ENCODE measurements around the gene TMEM179. TPM values are rescaled to one million over a fixed set of nuclear protein-coding genes. Genes with fewer than 3 reads are reported as not detected.

The TMEM179 gene
- total RNA-seq, 4 donors from 2014 or later, result not detected

DNA sequence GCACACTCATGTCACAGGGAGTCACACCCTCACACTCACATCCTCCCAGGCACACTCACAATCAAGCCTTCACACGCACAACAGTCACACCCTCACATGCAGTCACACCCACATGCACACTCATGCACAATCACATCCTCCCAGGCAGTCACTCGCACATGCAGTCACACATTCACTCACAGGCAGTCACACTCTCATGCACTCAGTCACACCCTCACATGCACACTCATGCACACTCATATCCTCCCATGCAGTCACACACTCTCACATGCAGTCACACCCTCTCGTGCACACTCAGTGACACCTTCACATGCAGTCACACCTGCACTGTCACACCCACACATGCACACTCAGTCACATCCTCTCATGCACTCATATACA lies 12.3 kb downstream of the TMEM179 start:
- Histone ChIP-seq H3K27ac (no peak overlapping the region), H3K27me3 (peaks cover 0 to 71% (median 0%) of the 10 kb centered on the region in 4 donors), H3K36me3 (no peaks in the 10 kb centered on the region), H3K4me3 (no peak overlapping the region), H3K4me1 (no peaks in the 10 kb centered on the region), H3K9me3 (no peaks in the 10 kb centered on the region)
- DNase-seq, result no peak
- no peak for TF ChIP-seq POLR2A (IDR thresholded peaks at IDR 0.05)
- TF ChIP-seq, protein P1, sequence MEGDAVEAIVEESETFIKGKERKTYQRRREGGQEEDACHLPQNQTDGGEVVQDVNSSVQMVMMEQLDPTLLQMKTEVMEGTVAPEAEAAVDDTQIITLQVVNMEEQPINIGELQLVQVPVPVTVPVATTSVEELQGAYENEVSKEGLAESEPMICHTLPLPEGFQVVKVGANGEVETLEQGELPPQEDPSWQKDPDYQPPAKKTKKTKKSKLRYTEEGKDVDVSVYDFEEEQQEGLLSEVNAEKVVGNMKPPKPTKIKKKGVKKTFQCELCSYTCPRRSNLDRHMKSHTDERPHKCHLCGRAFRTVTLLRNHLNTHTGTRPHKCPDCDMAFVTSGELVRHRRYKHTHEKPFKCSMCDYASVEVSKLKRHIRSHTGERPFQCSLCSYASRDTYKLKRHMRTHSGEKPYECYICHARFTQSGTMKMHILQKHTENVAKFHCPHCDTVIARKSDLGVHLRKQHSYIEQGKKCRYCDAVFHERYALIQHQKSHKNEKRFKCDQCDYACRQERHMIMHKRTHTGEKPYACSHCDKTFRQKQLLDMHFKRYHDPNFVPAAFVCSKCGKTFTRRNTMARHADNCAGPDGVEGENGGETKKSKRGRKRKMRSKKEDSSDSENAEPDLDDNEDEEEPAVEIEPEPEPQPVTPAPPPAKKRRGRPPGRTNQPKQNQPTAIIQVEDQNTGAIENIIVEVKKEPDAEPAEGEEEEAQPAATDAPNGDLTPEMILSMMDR (IDR thresholded peaks at IDR 0.05), result no peak
- WGBS, 2 donors, result 50 to 61% methylated on average over 3 of the region's 3 CpGs
- intact Hi-C loops (cut with DNase I), result no loop called here

DNA sequence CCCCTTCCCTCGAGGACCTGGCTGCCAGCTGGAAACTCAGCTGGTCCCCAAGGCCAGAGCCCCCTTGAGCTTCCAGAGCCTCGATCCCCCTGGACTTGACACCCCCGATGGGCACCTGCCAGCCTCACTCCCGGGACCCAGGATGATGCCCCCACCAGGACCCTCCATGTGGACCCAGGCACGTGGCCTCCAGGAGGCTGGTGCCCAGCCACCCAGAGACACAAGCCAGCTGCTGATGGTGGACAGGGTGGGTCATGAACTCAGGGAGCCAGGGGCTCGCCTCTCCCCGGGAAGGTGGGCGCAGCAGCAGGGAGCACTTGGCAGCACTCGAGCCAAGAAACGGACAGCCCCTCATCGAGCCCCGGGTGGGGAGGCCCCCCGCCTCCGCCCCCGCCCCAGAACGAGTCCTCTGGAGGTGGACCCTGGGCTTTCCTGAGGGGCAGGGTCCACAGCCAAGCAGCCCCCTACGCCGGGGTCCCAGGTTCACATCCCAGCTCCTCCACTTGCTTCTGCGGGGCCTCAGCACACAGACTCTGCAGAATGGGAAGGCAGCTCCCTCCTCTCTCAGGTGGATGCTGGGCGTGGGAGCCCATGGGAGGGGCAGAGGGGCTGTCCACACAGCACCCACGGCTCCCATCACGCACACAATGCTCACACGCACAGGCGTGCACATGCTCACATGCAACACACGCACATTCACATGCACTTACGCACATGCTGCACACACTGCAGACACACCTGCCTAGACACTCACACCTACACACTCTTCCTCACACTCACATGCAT lies 12.9 kb downstream of the TMEM179 start:
- no peaks in the 10 kb centered on the region for H3K9me3 ChIP-seq
- intact Hi-C loops (cut with DNase I), result no loop called here
- no peaks in the 10 kb centered on the region for H3K4me1 ChIP-seq
- TF ChIP-seq, protein P1 (IDR thresholded peaks at IDR 0.05), result no peak
- no peak for TF ChIP-seq POLR2A (IDR thresholded peaks at IDR 0.05)
- 61 to 91% methylated on average over 4 to 8 of the region's 26 CpGs for WGBS, 2 donors
- no peaks in the 10 kb centered on the region for H3K36me3 ChIP-seq
- peaks cover 0 to 70% (median 0%) of the 10 kb centered on the region in 4 donors for H3K27me3 ChIP-seq
- H3K27ac ChIP-seq, result no peak overlapping the region
- H3K4me3 ChIP-seq, result no peak overlapping the region
- DNase-seq, result no peak

DNA sequence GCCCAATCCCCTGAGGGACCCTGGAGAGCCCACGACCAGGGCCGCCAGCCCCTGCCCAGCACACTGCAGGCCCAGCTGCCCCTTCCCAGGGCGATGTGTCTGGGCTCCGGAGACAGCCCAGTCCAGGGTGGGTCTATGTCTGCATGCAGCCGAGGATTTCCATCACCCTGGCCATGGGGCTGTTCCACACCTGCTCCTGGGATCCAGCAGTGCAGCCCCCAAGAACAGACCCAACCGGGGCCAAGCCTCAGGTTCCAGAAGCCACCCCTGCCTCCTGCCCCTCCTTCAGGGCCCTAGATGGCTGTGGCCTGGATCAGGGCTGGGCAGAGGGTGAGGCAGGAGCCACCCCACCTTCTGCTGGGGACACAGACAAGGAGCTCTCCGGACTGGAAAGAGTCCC lies 13.5 kb downstream of the TMEM179 start:
- no peak for DNase-seq
- Histone ChIP-seq H3K4me3 (no peak overlapping the region), H3K4me1 (no peaks in the 10 kb centered on the region), H3K27me3 (peaks cover 0 to 70% (median 0%) of the 10 kb centered on the region in 4 donors), H3K27ac (no peak overlapping the region), H3K9me3 (no peaks in the 10 kb centered on the region), H3K36me3 (no peaks in the 10 kb centered on the region)
- 62% methylated on average over 3 of the region's 7 CpGs; no CpG with 5 or more reads in 1 of the 2 donors for WGBS, 2 donors
- no peak for TF ChIP-seq POLR2A (IDR thresholded peaks at IDR 0.05)
- TF ChIP-seq, protein P1 (IDR thresholded peaks at IDR 0.05), result no peak
- intact Hi-C loops (cut with DNase I), result no loop called here

DNA sequence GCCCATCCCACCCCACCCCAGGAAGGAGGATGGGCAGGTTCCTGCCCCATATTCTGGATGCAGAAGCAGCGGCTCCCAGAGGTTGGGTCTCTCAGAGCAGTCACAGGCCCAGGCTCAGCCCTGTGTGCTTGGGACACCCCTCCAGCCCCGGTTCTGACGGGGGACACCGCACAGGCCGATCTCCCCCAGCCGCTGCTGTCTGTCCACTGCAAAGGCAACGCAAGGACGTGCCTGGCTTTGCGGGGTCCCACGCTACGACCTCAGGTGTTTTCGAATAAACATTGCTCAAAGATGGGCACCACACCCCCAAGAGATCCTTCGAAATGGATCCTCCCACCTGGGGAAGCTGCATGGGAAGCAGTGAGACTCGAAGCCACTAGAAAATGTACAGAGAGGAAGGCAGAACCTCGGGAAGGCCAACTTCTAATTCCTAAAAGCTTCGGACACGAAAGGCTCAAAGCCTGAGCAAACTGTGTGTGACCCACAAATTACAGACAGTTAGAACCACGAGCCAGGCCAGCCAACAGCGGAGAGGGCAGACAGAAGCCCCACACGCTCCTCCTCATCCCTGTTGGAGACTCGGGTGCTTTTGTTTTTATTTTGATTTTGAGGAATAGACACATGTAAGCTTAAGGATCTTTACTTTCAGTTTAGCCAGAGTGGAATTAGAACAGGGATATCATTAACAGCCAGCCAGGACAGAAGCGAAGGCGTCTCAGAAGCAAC lies 14.2 kb downstream of the TMEM179 start:
- no peak for DNase-seq
- Histone ChIP-seq H3K4me3 (no peak overlapping the region), H3K27ac (no peak overlapping the region), H3K27me3 (peaks cover 0 to 69% (median 0%) of the 10 kb centered on the region in 4 donors), H3K36me3 (no peaks in the 10 kb centered on the region), H3K4me1 (no peaks in the 10 kb centered on the region), H3K9me3 (no peaks in the 10 kb centered on the region)
- WGBS, 2 donors, result 69 to 75% methylated on average over 17 to 18 of the region's 23 CpGs
- intact Hi-C loops (cut with DNase I), result no loop called here
- TF ChIP-seq, protein P1 (IDR thresholded peaks at IDR 0.05), result no peak
- no peak for TF ChIP-seq POLR2A (IDR thresholded peaks at IDR 0.05)

Measured in esophagus squamous epithelium (tissue), 5 donors.